HG03354 (cell line): ENCODE data around the gene GNAL.

Experiments used
- ATAC-seq: cut with Tn5 transposase; IDR thresholded peaks from one replicate; pipeline ENCODE4 v1.9.1; 2021; ENCODE audit warnings: mild to moderate bottlenecking; ENCODE audit not compliant: unreplicated experiment, poor library complexity, severe bottlenecking

GNAL gene

DNA sequence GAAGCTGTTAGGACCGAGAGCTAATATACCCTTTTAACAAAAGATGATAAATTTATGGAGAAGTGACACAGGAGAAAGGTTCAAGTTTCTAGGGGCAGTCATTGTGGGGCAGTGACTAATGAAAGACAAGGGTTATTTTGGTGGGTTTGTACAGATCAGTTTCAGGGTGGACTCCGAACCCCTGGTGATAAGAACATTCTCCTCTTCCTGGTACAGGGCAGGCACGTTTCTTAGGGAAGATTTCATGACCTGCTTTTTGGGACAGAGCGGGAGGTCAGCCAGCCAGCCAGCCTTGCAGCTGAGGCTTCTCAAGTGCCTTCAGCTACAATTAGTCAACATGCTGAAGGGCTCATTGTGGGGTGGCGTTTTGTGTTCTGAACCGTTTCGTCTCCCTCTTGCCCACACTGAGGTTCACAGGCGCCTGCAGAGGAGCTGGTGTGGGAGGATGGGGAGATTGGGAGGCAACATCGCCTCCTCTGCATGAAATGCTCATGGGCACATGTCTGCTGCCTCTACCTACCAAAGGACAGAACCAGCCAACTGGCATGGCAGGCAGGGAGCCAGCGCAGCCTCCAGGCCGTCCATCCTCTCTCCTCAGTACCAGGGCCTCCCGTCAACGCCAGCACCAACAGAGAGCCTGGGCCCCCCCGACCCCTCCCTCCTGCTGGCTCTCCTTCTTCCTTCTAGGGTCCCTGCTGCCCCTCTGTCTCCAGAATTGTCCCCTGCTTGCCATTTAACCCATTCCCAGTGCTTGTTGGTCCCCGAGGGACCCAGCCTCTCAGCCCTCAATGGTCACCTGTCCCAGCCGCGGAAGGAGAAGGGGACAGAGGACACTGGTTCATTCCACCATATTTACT is 171.8 kb downstream of the GNAL start:
- ATAC-seq = no peak

DNA sequence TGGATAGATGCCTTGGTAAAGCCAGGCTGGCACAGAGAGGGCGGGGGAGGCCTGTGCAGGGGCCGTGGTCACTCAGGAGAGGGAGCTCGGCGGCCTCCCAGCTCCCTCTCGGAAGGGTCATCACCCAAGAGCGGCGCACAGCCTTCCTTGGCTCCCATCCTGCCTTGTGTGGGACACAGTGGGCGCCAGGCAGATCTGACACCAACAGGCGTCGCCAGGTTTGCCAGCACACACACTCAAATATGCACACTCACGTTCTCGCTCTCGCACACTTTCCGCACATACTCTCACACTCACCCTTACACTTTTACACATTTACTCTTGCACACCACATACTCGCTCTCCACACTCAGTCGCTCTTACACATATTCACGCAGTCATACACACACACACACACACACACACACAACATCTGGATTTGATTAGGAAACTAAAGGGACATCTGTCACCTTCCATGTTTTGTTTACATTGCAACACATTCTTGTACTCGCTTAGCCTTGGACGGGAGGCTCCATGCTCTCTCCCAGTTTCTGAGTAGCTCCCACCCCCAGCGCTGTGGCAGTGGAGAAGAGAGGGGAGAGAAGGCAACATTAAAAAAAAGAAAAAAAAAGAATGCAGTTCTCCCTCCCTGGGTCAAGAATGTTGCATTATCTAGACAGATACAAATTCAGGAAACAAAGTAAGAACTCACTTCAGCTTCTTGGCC is 172.7 kb downstream of the GNAL start:
- no peak for ATAC-seq

DNA sequence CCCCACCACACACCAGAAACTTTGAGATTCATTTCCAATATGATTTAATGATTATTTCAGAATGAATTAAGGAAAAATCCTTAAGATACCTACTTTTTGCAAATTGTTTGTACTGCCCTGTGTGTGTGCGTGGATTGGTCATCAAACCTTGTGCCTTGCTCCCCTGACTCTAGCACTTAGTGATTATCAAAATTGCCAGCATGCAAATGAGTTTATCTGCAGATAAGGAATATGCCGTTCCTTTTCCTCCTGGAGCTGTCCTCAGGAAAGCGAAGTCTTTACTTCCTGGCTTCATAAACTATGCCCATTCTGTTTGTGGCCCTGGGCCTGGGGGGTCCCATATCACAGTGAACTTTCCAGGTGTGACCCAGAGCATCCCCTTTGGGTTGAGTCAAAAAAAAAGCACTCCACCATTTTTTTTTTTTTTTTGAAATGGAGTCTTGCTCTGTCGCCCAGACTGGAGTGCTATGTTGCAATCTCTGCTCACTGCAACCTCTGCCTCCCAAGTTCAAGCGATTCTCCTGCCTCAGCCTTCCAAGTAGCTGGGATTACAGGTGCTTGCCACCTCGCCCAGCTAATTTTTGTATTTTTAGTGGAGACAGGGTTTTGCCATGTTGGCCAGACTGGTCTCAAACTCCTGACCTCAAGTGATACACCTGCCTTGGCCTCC is 173.5 kb downstream of the GNAL start:
- ATAC-seq = no peak

DNA sequence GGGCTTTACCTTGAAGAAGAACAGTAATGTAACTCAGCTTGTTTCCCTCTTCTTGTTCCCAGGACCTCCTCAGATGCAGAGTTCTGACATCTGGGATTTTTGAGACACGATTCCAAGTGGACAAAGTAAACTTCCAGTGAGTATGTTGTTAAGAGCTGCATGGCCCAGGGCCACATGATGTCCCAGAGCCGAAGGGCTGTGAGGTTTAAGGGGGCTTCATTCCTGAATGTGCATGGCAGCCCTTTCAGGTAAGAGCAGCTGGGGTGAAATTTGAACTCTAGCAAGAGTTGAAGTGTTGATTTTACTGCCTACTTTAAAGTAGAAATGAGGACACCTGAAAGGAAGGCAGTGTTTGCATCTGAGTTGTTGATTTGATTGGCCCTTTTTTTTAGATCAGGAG is 175.4 kb downstream of the GNAL start:
- ATAC-seq = no peak

DNA sequence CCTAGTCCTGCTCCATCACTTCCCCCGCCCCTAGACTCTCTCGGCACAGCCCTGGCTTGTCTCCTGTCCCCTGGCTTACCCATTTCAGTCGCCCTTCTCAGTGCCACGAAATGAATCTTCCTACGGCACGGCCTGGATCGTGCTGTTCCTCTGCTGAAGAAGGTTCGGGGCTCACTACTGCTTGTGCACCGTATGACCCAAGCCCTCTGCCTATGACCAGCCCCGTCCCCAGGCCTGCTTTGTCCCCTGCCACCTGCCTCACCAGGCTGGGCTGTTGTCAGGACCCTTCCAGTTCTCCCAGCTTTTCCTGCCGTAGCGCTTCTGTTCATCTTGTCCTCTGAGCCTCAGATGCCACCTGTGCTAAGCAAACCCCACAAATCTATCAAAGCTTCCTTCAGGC is 176.0 kb downstream of the GNAL start:
- ATAC-seq = no peak

DNA sequence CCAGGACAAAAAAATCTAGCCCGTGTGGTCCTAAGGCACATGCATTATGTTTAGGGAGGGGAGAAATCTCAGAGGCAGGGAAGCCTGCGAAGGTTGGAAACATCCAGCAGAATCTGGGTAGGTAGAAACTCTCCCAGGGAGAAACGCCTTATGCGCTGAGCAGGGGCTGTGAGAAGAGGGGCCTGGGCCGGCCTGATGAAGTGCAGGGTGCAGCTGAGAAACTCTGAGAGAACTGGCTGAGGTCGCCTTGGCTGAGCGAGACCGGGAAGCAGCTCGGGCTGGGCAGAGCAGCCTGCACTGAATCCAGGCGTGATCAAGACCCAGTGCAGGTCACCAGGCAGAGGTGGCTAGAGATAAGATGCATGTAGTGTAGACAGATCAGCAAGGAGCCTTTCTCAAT is 177.3 kb downstream of the GNAL start:
- no peak for ATAC-seq

DNA sequence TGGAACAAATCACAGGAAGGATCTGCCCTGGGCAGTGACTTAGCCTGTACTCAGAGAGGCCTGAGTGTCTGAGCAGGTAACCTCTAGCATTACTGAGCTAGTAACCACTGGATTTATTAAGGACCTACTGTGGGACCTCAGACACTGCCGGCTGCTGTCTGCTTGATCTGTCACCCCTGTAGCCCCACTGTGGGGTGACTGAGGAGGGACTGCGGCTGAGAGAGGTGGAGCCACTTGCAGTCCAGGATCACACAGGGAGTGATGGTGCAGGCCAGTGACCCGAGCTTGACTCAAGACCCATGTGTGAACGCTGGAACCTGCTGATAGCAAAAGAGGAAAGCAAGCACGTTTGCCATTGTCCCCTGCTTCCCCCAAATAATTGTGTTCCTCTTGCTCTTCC is 177.7 kb downstream of the GNAL start:
- no peak for ATAC-seq

DNA sequence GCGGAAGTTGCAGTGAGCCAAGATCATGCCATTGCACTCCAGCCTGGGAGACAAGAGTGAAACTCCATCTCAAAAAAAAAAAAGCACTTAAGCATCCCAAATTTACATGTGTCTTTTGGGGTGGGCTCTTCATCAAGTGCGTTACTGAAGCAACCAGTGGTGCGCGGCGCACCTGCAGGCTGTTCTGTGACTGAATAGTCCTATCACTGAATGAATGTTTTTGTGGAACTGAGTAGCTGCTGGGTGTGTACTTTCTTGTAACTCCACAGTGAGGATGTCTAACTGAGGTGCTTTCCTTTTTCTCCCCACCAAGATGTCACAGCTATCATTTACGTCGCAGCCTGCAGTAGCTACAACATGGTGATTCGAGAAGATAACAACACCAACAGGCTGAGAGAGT is 179.2 kb downstream of the GNAL start:
- no peak for ATAC-seq

DNA sequence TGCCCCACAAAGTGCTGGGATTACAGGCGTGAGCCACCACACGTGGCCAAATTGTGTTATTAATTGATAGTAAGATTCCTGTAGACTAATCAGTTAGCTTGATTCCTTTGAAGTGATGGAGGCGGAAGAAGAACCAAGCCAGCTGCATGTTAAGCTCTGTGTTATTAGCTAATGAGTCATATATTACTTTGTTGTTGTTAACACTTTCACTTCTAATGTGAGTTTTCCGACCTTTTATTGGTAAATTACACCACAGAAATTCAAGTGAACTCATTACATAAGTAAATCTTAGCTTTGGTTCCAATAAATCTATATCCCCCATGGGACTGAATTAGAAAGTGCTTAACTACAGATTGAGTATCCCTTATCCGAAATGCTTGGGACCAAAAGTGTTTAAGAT is 182.4 kb downstream of the GNAL start:
- ATAC-seq = no peak

DNA sequence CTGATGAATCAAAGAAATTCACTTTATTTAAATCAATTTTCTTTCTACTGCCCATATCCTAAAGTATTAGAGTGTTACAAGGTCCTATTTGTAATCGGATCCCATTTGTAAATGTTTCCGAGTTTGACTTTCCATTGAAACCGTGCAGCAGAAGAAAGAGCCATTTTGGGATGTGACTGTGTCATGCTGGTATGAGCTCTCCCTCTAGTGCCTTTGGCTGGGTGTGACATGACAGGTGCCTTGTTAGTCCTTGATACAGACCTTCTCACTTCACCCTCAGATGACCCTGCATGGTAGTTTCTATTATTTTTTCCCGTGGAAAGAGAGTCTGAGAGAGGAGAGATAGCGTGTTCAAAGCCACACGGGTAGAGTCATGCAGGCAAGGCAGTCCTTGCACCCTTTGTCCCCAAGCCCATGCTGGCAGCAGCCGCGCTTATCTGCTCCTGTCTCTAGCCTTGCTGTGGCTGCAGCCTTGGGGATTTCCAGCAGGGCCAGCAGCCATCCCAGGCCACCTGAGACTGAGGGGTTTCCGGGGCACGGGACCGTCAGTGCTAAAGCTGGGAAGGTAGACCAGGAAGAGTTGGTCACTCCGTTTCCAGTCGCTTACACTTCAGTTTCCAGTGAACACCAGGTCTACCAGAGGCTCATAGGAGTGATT is 183.5 kb downstream of the GNAL start:
- no peak for ATAC-seq

DNA sequence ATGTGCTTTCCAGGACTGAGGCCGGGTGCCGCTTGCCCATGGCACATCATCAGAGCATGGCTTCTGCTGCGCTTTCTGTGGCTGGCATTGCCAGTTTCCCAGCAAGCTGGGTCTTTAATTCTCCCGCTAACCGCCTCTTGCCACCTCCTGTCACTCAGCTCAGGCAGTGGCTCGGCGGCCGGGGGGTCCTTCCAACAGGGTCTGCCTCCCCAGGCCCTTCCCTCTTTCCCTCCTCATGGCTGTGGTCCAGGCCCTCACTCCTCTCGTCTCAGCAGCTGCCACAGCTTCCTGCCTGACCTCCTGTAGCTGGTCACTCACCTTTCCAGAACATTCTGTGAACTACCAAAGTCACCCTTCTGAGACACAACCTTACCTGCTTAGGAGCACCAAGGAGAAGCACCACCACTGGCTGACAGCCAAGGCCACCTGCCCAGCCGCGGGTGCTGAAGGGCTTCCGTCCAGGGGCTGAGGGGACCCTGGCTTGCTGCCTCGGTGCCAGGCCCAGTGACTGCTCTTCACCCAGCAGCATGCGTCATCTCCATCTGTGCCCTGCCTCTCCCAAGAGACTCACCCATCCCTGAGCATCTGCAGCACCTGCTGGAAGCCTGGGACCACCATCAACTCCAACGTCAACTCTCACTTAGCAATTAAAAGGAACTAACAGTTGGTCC is 184.7 kb downstream of the GNAL start:
- no peak for ATAC-seq

DNA sequence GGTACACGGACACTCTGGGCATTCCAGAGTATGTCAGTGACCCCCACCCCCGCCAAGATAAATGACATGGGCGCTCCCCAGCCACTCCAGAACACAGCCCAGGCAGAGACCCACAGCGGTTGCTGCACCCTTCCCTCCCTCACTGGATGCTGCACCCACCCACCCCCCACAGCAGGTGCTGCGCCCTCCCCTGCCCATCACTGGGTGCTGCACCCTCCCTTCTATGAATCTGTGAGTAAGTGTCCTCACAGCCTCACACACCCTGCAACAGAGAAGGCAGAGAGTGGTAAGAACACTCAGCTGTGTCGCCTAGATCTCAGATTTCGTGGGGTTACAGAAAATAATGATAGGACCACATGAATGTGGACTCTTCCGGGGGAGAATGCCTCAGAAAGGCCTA is 185.6 kb downstream of the GNAL start:
- no peak for ATAC-seq

DNA sequence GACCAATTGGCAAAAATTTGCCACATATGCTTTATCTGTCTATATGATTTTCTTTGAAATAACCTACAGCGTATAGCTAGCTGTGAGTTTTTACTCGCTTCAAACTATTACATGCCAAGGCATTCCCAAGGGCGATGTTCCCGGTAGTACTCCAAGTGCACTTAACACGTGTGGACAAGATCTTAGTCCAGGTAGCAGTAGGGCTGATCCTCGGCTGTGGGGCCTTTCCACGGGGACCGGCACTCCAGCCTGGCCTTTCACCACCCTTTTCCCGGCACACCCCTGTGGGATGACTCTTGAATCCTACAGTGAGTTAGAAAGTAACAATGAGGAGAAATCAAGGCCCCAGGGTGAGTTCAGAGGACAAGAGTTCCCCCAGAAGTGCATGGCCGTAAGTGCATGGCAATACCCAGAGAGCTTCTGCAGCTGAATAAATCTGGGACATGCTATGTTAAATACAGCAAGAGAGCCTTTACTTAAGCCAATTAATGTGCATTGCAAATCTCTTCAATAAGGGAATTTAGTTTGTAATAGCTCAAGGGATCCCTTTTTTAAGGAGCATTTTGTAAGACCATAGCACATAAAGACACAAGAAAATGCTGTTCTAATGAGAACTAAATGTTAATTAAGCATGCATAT is 188.6 kb downstream of the GNAL start:
- no peak for ATAC-seq

DNA sequence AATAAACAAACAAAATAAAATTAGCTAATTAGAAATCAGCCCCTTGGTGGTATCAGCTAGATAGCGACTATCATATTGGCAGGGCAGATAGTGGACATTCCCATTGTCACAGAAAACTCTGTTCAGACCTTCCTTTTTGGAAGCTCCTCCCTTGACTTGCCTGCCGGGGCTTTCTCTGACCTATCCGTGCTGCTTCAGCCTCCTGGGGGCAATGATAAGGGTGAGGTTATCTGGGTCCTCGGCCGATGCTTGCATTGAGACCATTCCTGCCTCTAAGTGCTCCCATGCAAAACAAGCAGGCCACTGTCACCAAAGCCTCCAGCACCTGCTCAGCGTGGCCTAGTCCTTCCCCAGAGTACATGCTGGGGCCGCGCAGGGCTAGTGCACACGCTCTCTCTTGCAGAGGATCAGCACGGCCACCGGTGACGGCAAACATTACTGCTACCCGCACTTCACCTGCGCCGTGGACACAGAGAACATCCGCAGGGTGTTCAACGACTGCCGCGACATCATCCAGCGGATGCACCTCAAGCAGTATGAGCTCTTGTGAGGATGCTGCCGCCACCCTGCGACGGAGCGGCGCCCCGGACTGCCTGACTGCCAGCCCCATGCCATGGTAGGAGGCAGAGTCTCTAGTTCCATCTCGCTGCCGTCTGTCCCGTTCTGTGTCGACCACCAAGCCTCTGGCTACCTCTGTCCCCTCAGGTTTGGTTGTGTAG is 191.7 kb downstream of the GNAL start:
- ATAC-seq = no peak

DNA sequence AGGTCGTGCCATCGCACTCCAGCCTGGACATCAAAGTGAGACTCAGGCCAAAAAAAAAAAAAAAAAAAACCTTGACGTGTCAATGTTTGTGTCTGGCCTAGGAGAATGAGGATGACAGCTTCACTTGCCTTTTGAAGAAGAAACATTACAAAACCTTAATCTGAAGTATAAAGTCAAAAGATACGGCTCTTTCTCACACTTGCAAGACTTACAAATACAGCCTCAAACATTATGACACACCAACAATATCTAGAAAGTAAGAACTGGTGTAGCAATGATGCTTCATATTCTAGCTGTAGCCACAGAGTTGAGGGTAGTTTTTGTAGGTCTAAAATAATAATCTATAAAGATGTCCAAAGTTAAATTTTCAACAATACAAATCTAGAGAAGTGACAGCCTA is 193.6 kb downstream of the GNAL start:
- ATAC-seq = no peak

DNA sequence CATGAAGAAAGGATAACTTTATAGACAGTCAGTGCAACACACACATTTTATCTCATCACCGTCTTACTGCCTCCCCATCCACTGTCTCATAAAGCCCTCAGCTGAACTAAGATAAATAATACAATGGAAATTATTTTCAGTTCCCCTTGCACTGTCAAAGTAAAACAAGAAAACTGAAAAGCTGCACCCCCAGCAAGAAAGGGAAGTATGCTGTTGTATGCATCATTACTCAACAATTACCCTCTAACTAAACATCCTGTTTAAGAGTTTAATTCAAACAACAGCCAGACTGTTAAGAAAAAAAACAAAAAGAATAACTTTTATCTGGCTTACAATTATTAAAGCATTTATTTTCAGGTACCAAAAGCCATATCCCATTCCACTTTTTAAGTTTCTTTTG is 194.1 kb downstream of the GNAL start:
- peak; percentile 88 for ATAC-seq

DNA sequence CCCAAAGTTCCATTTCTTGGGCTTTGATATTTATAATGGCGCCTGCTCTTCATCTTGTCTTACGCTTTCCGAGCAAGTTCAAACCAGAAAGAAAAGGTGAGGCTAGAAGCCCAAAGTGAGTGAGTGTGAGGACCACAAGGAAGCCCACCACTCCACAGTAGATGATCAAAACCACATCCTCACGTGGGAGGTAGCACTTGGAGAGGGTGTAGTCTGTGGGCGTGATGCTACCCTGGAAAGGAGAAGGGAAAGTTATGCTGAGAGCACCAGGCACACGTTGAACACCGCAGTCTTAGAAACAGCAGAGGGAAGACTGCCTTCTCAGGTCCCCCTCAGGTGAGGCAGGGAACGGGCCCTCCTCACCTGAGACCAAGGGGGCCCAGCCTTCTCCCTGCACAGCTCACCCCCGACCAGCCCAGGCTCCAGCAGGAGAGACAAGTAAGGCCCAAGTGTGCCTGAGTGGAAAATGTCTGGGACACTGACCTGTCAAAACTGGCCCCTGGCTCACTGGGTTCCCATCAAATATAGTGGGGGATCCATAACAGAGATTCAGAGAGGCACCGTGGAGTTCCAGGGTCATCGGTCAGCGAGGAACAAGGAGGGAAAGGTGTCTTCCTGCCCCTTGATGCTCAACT is 195.4 kb downstream of the GNAL start:
- ATAC-seq = no peak

DNA sequence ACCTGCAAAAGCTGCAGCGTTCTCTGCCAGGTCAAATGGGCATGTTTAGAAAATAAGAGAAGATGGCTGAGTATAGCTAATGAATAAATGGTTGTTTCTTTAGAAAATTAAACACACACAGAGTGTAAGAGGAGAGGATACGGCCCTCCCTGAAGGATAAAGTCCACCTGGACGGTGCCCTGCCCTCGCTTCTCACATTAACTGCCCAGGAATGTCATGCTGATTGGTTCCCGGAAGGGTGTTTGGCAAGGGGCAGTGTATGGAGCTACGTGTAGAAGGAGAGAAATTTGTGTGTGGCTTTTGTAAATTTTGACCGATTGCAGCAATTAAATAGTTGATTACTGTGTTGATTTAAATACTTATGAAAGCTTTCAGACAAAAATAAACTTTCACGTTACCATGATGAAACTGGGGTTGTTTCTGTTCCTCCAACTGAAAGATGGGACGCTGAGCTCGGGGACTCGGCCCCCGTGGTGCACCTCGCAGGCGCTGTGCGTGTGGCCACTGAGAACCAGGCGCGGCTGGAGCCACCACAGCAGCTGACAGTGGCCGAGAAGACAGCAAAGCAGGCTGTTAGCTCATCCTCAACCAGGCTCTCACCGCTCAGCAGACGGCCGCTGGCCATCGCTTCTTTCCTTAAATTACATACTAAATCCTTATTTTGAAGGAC is 196.3 kb downstream of the GNAL start:
- no peak for ATAC-seq
